DMS53 treated with DMSO at 0.1 percent for 48 hours (cell line): ENCODE measurements around the gene ARX.

Experiments
- DNase-seq: peaks from one replicate; lab custom pipeline; 2025; ENCODE audit not compliant: unreplicated experiment; lab: John Stamatoyannopoulos, UW

The ARX gene

DNA sequence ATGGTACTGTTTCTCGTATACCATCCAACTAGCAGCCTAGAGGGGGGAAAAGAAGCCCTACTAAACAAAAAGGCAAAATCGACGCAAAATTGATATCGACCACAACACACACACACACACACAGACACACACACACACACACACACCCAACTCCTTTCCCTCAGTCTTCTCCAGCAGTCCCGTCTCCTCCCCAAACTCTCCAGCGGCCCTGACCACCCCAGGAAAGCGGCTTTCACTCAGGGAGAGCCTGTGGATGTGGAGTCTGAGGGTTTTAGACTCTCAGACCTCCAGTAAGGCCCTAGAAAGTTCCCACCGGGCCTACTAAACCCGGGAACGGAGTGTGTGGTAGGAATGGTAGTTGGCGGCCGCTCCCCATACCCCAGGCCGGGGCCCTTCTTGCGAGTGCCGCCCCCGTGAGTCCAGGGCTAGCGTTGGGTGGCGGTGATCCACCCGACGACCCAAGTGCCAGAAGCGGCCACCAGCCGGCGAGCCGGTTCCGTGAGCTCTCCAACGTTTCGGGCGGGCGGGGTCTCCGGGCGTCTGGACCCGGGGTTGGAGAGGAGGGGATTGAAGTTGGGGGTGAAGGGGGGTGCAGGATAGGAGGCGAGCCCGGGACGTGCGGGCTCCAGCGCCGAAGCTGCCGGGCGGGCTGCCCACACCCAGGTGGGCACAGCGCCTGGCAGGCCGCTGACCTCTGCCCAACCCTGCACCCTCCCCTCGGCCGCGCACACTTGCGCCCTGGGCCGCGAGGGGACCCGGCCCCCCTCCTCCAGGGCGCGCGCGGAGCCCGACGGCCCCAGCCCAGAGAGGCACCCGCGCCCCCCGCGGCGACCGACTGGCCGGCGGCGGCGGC lies 13.7 kb downstream of the ARX start:
- no peak for DNase-seq

DNA sequence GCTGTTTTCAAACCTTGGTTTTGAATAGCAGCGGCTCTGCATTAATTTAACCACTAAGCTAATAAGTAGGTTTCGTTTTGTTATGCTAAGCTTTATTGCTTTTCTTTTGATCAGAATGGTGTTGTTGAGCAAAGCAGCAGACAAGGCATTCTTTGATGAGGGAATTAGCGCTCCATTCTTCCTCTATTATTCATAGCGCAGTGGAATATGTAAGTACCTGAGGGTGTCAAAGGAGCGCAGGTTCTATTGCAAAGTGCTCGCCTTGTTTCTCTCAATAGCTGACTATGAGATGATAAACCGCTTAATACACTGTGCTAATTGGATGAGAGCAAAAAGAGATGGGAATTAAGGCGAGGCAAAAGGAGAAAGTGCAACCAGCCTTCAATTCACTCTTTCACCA lies 16.3 kb downstream of the ARX start:
- DNase-seq = no peak

DNA sequence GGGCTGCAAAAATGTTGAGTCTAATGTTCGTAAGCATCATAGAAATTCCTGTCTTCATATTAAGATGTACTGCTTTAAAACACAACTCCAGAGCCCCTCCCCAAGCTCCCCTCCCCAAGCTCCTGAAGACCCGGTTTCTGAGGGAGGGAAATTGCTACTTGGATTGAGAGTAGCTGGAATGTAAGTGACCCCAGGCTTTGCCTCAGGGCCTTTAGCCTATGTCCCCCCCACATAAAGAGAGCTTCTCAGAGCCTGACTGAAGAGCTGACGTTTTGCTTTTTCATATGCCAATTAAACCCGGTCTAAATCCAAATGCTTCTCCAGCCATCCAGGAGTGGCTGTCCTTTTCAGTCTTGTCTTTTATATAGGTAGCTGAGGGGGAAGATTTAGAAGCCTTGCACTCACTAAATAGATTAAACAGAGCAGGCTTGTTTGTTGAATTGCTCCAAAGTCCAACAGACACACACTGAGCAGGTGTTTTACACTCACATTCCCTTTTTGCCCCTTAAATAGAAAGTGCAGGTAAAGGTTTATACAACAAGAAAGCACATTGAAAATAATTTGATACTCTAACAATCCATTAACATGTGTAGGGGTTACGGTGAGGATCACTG lies 19.6 kb downstream of the ARX start:
- DNase-seq = no peak

DNA sequence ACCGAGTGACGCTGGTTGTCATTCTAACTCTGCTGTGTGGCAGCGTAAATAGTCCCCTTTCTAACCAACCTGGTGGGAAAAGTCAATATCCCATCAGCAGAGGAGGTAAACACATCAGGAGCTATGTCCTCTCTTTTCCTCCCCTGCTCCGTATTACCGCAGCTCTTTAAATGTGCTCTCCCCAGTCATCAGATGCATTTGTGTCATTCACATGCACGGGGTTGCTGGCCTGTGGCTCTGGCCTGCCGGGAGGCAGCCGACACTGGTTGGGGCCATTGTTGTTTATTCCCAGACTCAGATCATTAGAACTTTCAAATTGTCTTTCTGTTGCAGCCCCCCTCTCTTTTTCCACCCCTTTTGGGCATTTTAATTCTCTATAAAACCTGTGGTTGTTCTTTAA lies 21.9 kb downstream of the ARX start:
- no peak for DNase-seq

DNA sequence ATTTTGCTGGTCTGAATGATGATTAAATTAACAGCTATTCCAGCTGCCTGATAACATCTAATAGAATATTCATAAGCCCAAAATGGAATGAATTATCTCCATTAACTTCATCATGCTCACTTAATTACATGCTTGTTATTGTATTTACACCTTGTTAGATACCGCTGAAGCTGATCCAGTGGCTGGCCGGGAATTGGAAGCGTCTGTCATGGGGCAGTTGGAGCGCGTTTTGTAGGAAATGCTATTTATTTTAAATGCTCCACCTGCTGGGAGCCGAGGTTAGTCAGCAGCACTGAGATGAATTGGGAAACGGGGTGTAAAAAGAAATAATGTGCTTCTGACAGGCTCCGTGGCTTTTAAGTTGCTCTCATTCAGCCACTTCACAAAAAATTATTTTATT lies 25.2 kb downstream of the ARX start:
- DNase-seq = no peak

DNA sequence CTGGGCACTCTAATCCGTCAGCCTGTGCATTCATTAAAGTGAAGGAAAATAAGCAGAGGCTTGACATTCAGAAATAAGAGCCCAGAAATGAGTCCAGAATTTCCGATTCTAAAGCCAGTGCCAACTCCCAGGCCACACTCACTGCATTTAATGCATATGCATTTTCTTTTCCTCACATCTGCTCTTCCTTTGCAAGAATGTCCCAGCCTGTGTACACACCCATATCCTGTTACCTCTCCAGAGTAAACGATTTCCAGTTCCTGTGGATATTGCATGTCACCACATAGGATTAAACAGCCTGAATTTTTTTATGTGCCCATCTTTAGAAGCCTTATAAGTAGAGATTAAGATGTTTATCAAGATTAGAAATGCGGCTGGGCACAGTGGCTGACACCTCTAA lies 27.5 kb downstream of the ARX start:
- DNase-seq = no peak

DNA sequence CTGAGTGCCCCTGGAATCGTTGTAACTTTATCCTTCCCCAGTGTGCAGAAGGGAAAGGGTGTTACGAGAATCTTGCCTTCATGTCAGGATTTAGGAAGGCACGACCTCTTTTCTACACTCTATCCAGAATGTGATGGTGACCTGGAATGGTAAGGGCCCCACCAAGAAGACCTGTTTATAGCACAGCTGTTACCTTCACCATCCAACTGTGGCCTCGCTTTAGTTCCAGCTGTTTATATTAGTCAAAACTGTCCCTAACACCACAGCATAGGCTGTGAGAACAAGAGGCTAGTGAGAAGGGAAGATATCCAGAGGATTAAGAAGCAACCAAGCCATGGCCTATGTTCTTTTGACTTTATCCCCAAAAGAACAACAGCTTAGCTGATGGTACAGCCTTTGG lies 28.0 kb downstream of the ARX start:
- DNase-seq = no peak

DNA sequence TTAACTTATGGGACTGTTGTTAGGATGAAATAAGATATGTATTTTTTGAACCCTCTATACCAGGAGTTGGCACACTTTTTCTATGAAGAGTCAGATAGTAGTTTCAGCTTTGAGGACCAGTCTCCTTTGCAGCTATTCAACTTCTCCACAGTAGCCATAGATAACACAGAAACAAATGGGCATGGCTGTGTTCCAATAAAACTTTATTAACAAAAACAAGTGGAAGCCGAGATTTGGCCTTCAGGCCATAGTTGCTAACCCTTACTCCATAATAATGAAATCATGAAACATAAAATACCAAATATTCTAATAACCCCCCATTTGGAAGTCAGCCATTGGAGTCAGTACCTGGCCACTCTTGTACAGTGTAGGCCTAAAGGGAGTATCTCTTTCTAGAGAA lies 30.6 kb downstream of the ARX start:
- DNase-seq = no peak

DNA sequence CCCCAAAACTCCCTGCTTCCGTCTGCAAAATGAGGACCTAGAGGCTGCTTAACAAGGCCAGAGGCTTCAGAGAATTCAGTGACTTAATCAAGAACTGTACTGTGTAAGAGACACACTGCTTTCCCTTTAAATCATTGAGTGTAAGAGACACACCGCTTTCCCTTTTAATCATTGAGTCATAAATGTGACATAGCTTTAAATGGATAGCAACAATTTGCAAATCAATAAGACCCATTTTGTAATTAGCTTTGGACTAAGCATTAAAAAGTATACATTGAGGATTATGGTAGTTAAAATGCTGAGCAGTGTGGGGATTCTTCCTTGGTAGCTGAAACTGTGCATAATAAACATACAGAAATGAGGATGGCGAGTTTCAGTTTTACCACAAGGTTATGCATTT lies 31.8 kb downstream of the ARX start:
- DNase-seq = no peak

DNA sequence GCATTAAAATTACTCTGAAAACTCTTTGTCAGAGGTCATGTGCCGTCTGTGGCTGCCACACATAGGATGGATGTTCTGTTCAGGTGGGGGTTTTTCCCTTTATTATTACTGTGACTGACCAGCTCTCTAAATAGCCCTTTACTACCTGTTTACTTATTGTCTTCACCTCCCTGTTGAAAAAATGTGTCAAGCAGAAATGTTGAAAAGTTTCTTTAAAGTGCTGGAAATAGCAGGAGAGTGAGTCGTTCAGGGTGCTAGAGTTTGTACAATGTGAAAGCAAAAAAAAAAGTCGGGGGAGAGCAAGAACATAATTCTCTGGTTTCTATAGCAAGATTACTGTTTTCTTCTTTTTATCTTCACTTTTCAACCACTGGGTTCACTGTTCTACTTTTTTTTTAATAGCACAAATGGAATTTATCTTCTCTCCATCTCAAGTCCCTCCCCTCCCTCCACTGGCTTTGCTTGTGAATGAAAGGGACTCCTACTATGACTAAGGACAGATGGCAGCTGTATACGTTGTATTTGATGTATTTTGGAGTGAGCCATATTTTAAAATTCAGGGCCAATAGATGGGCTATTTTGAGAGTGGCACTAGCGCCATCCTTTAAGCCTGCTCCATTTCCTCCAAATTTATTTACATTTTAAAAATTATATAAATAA lies 33.3 kb downstream of the ARX start:
- no peak for DNase-seq

DNA sequence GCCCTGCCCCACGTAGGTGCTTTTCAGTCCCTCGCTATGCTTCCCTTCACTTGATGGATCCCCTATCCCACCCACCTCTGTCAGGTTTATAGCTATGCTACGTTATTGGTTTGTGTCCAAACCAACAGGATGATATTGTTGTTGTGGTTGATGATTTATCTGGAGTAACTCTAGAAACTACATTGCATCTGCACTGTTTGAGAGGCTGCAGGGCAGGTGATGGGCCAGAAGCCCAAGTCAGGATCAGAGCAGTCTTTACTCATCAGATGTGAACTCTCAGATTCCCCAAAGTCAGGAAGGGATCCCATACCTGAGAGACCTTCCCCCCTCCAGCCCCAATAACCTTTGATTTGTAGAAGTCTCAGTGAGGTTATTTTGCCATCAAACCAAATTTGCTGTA lies 34.7 kb downstream of the ARX start:
- DNase-seq = no peak

DNA sequence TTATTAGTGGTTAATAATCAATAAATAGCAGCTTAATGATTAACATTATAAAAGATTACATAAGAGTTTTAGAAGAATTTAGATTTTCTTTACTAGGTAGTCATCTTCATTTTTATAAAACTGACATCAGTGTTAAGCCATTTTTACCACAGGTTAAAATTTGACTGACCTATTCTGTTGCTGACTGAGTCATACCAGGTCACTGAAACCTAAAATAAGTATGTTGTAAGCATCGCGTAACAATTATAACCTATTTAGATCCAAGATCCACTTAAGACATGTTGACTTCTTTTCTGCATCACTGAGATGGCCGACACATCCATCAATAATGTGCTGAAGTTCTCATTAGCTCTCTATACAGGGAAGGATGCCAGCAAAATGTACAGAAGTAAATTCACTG lies 36.7 kb downstream of the ARX start:
- no peak for DNase-seq

DNA sequence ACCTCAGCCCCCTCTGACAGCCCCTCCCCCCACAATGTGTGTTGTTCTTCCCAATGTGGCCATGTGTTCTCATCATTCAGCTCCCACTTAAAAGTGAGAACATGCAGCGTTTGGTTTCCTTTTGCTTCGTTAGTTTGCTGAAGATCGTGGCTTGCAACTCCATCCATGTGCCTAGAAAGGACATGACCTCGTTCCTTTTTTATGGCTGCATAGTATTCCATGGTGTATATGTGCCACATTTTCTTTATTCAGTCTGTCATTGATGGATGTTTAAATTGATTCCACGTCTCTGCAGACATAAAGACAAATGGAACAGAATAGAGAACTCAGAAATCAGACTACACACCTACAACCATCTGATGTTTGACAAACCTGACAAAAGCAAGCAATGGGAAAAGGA lies 46.0 kb downstream of the ARX start:
- no peak for DNase-seq

DNA sequence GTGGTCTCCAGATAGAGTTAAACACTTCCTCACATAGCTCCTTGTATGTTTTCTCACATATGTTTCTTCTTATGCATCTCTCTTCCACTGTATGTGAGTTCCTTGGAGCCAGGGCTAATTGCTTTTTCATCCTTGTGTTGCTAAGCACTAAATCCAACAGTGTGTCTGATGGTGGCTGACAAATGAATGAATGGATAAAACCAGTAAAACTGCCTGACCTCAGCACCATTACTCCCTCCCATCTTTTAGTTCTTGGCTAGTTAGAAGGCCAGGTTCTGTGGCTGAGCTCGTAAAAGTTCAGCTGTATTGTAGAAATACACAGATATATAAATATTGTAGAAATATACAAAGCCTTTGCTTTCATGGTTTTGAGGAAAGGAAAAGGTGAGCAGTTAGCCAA lies 50.4 kb downstream of the ARX start:
- no peak for DNase-seq

DNA sequence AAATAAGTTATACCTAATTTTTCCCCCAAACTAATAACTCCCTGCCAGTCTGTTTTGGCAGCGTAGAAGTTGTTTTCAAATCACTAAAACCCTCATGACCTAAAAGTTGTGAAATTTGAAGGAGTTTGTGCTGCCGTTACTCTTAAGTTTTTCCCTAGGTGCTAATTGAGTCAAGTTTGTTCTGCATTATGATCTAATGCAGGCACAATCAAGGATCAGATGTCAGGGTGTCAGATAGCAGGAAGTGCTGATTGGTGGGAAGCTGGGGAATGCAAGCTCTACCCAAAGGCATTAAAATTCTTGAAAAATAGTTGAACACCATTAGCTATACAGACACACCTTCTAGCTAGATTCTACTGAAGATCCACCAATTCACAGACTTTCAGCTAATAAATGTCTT lies 51.9 kb downstream of the ARX start:
- no peak for DNase-seq

DNA sequence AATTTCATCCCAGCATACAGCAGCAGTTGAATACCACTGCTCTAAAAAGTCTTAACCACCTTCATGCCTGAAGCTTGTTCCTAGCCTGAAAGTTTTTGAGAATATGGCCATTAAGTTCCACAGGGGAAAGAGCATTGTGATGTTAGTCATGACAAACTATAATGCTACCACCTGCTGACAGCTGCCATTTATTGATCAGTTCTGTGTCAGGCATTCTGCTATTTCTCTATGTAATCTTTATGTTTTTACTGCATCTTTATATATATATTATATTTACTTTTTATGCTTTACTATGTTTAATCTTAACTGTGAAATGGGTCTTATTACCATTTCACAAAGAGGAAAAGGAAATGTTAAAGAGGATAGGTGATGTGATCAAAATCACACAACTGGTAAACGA lies 54.0 kb downstream of the ARX start:
- no peak for DNase-seq

DNA sequence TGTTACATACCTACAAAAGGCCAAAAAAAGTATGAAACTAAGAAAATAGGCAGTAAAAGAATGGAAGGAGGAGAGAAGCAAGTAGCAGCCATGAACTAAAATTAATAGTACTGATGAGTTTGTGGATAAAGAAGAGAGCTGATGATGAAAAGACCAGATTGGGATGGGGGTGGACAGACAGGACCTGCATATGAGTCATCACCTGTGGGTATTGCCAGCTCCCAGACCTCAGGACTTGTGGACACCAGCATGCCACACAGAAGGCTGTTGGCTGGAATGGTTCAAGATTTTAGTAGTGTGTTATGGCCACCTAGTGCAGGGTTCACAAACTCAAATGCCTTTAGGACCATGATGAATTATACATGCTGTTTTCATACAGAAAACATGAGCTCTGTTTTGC lies 58.9 kb downstream of the ARX start:
- no peak for DNase-seq

DNA sequence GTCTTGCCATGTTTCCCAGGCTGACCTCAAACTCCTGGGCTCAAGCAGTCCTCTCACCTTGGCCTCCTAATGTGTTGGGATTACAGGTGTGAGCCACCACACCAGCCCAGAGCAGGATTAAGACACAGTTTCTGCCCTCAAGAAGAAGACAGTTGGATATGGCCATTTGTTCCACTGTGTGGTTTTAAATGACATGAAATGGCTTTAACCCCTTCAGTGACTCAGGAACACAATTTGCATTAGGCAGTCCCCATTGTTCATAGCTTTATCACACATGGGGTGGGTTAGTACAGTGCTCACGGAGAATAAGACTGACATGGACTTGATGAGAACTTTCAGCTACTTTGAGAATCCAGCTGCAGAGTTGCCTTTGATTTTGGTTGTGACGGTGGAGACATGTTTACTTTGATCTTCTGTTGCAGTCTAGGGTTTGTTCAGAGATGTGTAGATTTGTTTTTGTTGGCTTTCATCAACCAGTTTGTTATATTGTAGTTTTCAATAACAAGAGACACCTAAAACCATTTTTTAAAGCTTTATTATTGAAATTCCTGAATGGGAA lies 60.3 kb downstream of the ARX start:
- no peak for DNase-seq

DNA sequence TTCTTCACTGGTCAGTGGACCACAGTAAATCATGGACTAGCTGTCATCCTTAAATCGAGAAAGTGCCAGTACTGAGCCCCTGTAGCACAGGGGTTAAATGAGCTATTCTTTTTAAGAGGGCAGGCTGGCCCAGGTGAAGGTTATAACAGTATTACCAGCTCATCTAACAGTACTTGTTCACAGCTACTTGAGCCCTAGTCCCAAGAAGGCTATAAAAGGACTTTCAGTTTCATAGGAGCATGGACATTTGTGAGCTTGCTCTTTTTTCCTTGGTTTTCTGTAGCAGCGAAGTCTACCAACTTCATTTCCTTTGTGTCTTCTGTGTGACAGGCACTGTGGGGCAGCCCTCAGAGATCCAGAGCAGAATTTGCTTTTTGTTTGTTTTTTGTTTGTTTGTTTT lies 61.0 kb downstream of the ARX start:
- DNase-seq = no peak
